OCI-LY3 (cell line): ENCODE results near the gene DBNDD1.

Source experiments
- CTCF ChIP-seq: fragments of 200-600, 300-600 bp; sonication (generic); IDR thresholded peaks from 2 replicates; pipeline ENCODE4 v1.5.1; 2014; ENCODE audit warnings: antibody characterized with exemption, low read length, low read depth
- EZH2phosphoT487 ChIP-seq: fragments of 200-600 bp; shearing (Covaris generic); IDR thresholded peaks from 2 replicates; pipeline ENCODE4 v1.6.1; 2018; ENCODE audit warnings: antibody characterized with exemption, mixed run types, low read depth

GRCh38 chr16:90042946-90043514 lies 23.8 kb upstream of the DBNDD1 start:
- TF ChIP-seq CTCF: no peak
- TF ChIP-seq EZH2phosphoT487: no peak
